ENCODE results near the gene TMEM17. TPM values are rescaled to one million over a fixed set of nuclear protein-coding genes. Genes with fewer than 3 reads are reported as not detected.

TMEM17 gene
- total and polyA plus RNA-seq, 7 donors, result 0.73 to 3.4 (median 1.7) TPM; not detected in 2

GRCh38 chr2:62453955-62454354, 52.0 kb downstream of the TMEM17 start:
- 74 to 82% methylated on average over 3 of the region's 3 CpGs for WGBS, 2 donors
- no peak for DNase-seq
- Histone ChIP-seq H3K9me3 (no peaks in the 10 kb centered on the region), H3K4me3 (no peak overlapping the region), H3K27me3 (no peaks in the 10 kb centered on the region), H3K27ac (no peak overlapping the region), H3K4me1 (peaks cover 0 to 28% (median 18%) of the 10 kb centered on the region in 4 donors), H3K36me3 (no peaks in the 10 kb centered on the region)
- intact Hi-C loops (cut with DNase I), result loop anchor here (10.0 kb wide), 1 partner anchor 551 kb away; no protein-coding TSS in a partner anchor
- TF ChIP-seq CTCF (IDR thresholded peaks at IDR 0.05), result no peak

- no peaks in the 10 kb centered on the region for H3K36me3 ChIP-seq
- DNase-seq, result no peak
- no peaks in the 10 kb centered on the region for H3K9me3 ChIP-seq
- 85 to 87% methylated on average over 7 of the region's 7 CpGs for WGBS, 2 donors
- no peak overlapping the region for H3K27ac ChIP-seq
- peaks cover 0 to 25% (median 17%) of the 10 kb centered on the region in 4 donors for H3K4me1 ChIP-seq
- no peaks in the 10 kb centered on the region for H3K27me3 ChIP-seq
- H3K4me3 ChIP-seq, result no peak overlapping the region
- TF ChIP-seq POLR2AphosphoS5 (IDR thresholded peaks at IDR 0.05) (no peak), POLR2A (IDR thresholded peaks at IDR 0.05) (no peak), EP300 (IDR thresholded peaks at IDR 0.05) (no peak), CTCF (IDR thresholded peaks at IDR 0.05) (no peak)
- intact Hi-C loops (cut with DNase I), result loop anchor here (10.0 kb wide), 1 partner anchor 552 kb away; no protein-coding TSS in a partner anchor
Observed at GRCh38 chr2:62452701-62453454, 53.1 kb downstream of the TMEM17 start.

- no peaks in the 10 kb centered on the region for H3K27me3 ChIP-seq
- intact Hi-C loops (cut with DNase I), result loop anchor here (10.0 kb wide), 1 partner anchor 554 kb away; no protein-coding TSS in a partner anchor
- WGBS, 2 donors, result 19 to 69% methylated on average over 9 of the region's 9 CpGs
- peaks cover 0 to 12% (median 3%) of the 10 kb centered on the region in 4 donors for H3K4me1 ChIP-seq
- no peak for DNase-seq
- no peaks in the 10 kb centered on the region for H3K9me3 ChIP-seq
- H3K4me3 ChIP-seq, result no peak overlapping the region
- no peak overlapping the region for H3K27ac ChIP-seq
- no peaks in the 10 kb centered on the region for H3K36me3 ChIP-seq
- TF ChIP-seq POLR2AphosphoS5 (IDR thresholded peaks at IDR 0.05) (no peak), POLR2A (IDR thresholded peaks at IDR 0.05) (no peak), CTCF (IDR thresholded peaks at IDR 0.05) (no peak), EP300 (IDR thresholded peaks at IDR 0.05) (no peak)
Observed at GRCh38 chr2:62450716-62451191, 55.2 kb downstream of the TMEM17 start.

Small RNA genes lying within 50 kb of the gene (small RNA-seq; reads per million reads assigned to genes)
- gene AC107083.1, result 0 reads per million in 3 donors
- gene RN7SL18P, result 0 to 0.18 (median 0) reads per million in 3 donors

Other genes with a start within 250 kb of the TMEM17 start
- 100 to 1,000 TPM; 121 to 161 (median 153) TPM for gene EHBP1, start 199.5 kb upstream of the TMEM17 start, total RNA-seq
- gene EHBP1, start 199.5 kb upstream of the TMEM17 start, polyA plus RNA-seq, result 10 to 100 TPM; 12.7 to 16.8 (median 13.2) TPM